Testis (tissue), 3 donors: Measurements from ENCODE around the gene MADCAM1. TPM values are rescaled to one million over a fixed set of nuclear protein-coding genes. Genes with fewer than 3 reads are reported as not detected.
A peak's percentile ranks its signal among the peaks of the same experiment; 100 is the strongest.

Experiments used
- DNase-seq: peaks from one replicate; pipeline ENCODE4 v3.0.0-alpha.2; 2019
- H3K27ac ChIP-seq, 2 donors: fragments of 200-600 bp; sonication (generic); one replicate each; pipeline ENCODE4 v1.5.1; 2019
- H3K27me3 ChIP-seq: fragments of 200-600 bp; sonication (generic); one replicate; pipeline ENCODE4 v1.5.1; 2019
- H3K36me3 ChIP-seq: fragments of 200-600 bp; sonication (generic); one replicate; pipeline ENCODE4 v1.5.1; 2017; ENCODE audit warnings: low read depth; ENCODE audit errors: missing control alignments
- H3K4me1 ChIP-seq: fragments of 200-600 bp; sonication (generic); one replicate; pipeline ENCODE4 v1.5.1; 2019
- H3K4me3 ChIP-seq, 2 donors: fragments of 200-600 bp; sonication (generic); one replicate each; pipeline ENCODE4 v1.5.1; 2017 to 2019
- H3K9me3 ChIP-seq: fragments of 200-600 bp; sonication (generic); one replicate; pipeline ENCODE4 v1.5.1; 2017
- CTCF ChIP-seq, 3 experiments: fragments of 450-650 bp in 2 of 3; fragments of 200-600 bp in 1 of 3; sonication (generic) in 1 of 3; IDR thresholded peaks; one replicate each; pipeline ENCODE4 v1.5.1; 2016 to 2019; ENCODE audit warnings: antibody characterized with exemption in 3 of 3, mild to moderate bottlenecking in 2 of 3, moderate library complexity in 1 of 3
- POLR2A ChIP-seq: fragments of 450-650 bp; IDR thresholded peaks from one replicate; pipeline ENCODE4 v1.6.1; 2017; ENCODE audit warnings: antibody characterized with exemption, mild to moderate bottlenecking, moderate library complexity
- WGBS, 2 donors: methylation state at CpG; one replicate each; pipeline ENCODE4 v1.1.5; 2018; 5-methylcytosine and 5-hydroxymethylcytosine counted together
- intact Hi-C: fragments of 100-400 bp; cut with DNase I; formaldehyde crosslinking; loops from one replicate; pipeline ENCODE4 v1.15.1; 2023; ENCODE audit warnings: low total_unique reads
- polyA plus RNA-seq: library from polyadenylated mRNA; stranded (reverse); fragments of 350-450 nt; fragmentation: Illumina TruSeq; extraction: RNeasy Lipid Tissue Mini Kit (QIAGEN cat#74804); gene quantifications from one replicate; pipeline ENCODE4 v1.2.3, GENCODE V29; 2014; ENCODE audit warnings: low read depth, low replicate concordance; ENCODE audit not compliant: insufficient read depth
- total RNA-seq, 2 donors: library from RNA; depleted of rRNA; stranded (reverse); fragments of >200 nt; gene quantifications; one replicate each; pipeline ENCODE4 v1.2.3, GENCODE V29; 2016

Gene MADCAM1
- total and polyA plus RNA-seq, 3 donors from 2014 or later: 1.6 to 2.3 (median 2.2) TPM

- intact Hi-C loops: no loop called here
- H3K36me3 ChIP-seq: no peaks in the 10 kb centered on the region
- 82 to 84% methylated on average over 18 of the region's 18 CpGs for WGBS, 2 donors
- H3K27me3 ChIP-seq: no peaks in the 10 kb centered on the region
- peaks cover 6% of the 10 kb centered on the region for H3K4me1 ChIP-seq
- no peak for DNase-seq
- no peak overlapping the region for H3K4me3 ChIP-seq
- H3K9me3 ChIP-seq: no peaks in the 10 kb centered on the region
- TF ChIP-seq POLR2A (no peak), CTCF (IDR thresholded peaks at IDR 0.05) (no peak)
- H3K27ac ChIP-seq: no peak overlapping the region
These were observed 39.7 kb upstream of the MADCAM1 start for GRCh38 chr19:456547-457110.

- 78 to 85% methylated on average over 30 of the region's 30 CpGs for WGBS, 2 donors
- intact Hi-C loops: no loop called here
These were observed 38.6 kb upstream of the MADCAM1 start for GRCh38 chr19:457636-458035.

GRCh38 chr19:458091-459042 lies 37.9 kb upstream of the MADCAM1 start:
- 66 to 74% methylated on average over 80 to 86 of the region's 89 CpGs for WGBS, 2 donors
- Histone ChIP-seq H3K4me3 (peak overlapping the region; percentile 26 to 32), H3K4me1 (peaks cover 8% of the 10 kb centered on the region), H3K27me3 (no peaks in the 10 kb centered on the region), H3K27ac (no peak overlapping the region), H3K36me3 (no peaks in the 10 kb centered on the region), H3K9me3 (no peaks in the 10 kb centered on the region)
- intact Hi-C loops: no loop called here
- DNase-seq: no peak
- TF ChIP-seq POLR2A (no peak), CTCF (IDR thresholded peaks at IDR 0.05) (no peak)

More at GRCh38 chr19:457636-458035, 38.6 kb upstream of the MADCAM1 start:
- Histone ChIP-seq H3K27me3 (no peaks in the 10 kb centered on the region), H3K36me3 (no peaks in the 10 kb centered on the region), H3K4me3 (peak overlapping the region; percentile 18 to 32), H3K4me1 (peaks cover 8% of the 10 kb centered on the region), H3K27ac (no peak overlapping the region), H3K9me3 (no peaks in the 10 kb centered on the region)
- TF ChIP-seq CTCF (IDR thresholded peaks at IDR 0.05) (no peak), POLR2A (no peak)
- peak; percentile 29 for DNase-seq

GRCh38 chr19:459724-460511 lies 36.4 kb upstream of the MADCAM1 start:
- WGBS, 2 donors: 1% methylated on average over 18 to 46 of the region's 66 CpGs
- peak; percentile 62 for DNase-seq
- TF ChIP-seq POLR2A (no peak), CTCF (IDR thresholded peaks at IDR 0.05) (no peak)
- Histone ChIP-seq H3K4me1 (peaks cover 8% of the 10 kb centered on the region), H3K9me3 (no peaks in the 10 kb centered on the region), H3K36me3 (no peaks in the 10 kb centered on the region), H3K27ac (peak overlapping the region; percentile 79 to 84), H3K4me3 (peak overlapping the region; percentile 70 to 77), H3K27me3 (no peaks in the 10 kb centered on the region)
- intact Hi-C loops: no loop called here
